Stimulated activated effector memory CD8-positive, alpha-beta T cell treated with anti-CD3 and anti-CD28 coated beads, Interleukin-12 subunit alpha, Interleukin-12 subunit beta, amount 100 ng/mL, for 72 hours (primary cell): ENCODE results near the gene CHST3.
"Not testable (repeated sequence)": the region's sequence is repeated elsewhere in the genome, so short reads cannot be mapped to it uniquely, and the experiment has no call there.

ENCODE experiments used
- ATAC-seq: fragments of 150-1000 bp; cut with Tn5 transposase; 2 replicates; pipeline ENCODE4 v1.10.0; 2021
- DNase-seq, 2 donors: peaks; one replicate each; pipeline ENCODE4 v3.0.0; 2021 to 2022; ENCODE audit warnings: low spot score in 2 of 2
- H3K27ac Mint-ChIP-seq: one replicate; pipeline ENCODE4 v1.8.0; 2022; ENCODE audit warnings: mild to moderate bottlenecking, mixed read lengths
- H3K36me3 Mint-ChIP-seq: one replicate; pipeline ENCODE4 v1.8.0; 2022; ENCODE audit warnings: mild to moderate bottlenecking, mixed read lengths
- H3K4me1 Mint-ChIP-seq: one replicate; pipeline ENCODE4 v1.8.0; 2022; ENCODE audit warnings: mixed read lengths
- H3K4me3 Mint-ChIP-seq: one replicate; pipeline ENCODE4 v1.8.0; 2022; ENCODE audit warnings: mild to moderate bottlenecking, mixed read lengths
- H3K9me3 Mint-ChIP-seq: one replicate; pipeline ENCODE4 v1.8.0; 2022; ENCODE audit warnings: mixed read lengths

CHST3 gene

DNA sequence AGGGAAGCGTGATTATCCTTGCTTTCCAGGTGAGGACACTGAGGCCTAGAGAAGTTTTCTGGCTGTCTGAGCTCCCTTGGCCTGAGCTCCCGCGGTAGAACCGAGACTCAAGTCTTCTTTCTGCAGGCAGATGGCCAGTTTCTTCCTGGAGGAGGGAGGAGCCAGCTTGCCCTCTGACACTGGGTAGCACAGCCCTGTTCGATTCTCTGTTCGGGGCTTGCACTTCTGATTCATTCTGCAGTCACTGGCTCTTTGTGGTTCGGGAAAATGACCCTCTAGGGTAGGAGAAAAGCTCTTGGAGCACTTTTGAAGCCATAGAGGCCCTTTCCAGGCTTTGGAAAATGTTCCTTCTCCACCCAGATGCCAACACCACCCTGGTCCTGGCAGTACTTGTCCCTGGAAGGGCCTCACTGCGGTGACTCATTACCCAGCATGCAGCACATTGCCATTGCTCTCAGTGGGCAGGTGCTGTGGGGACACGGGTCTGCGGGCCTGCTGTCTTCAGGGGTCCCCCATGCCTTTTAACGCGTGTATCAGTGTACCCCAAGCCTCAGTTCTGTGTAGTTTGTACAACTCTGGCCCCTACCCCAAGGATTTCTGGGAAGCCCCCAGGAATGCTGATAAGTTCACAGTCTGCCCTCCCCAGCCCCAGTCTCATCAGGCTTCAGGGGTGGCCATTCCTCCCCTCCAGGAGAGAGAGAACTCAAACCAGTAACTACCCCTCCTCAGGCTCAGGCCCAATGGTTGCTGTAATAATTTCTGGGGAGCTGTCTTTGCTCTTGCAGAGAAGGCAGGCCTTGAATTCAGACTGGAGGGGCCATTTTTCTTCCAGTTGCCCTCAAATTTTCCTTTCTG, 11.9 kb downstream of the CHST3 start:
- ATAC-seq (no peak), DNase-seq (no peak)
- no peak overlapping the region for H3K27ac Mint-ChIP-seq
- H3K4me1 Mint-ChIP-seq: peaks cover 43% of the 10 kb centered on the region
- H3K9me3 Mint-ChIP-seq: no peaks in the 10 kb centered on the region
- H3K4me3 Mint-ChIP-seq: no peak overlapping the region
- H3K36me3 Mint-ChIP-seq: no peaks in the 10 kb centered on the region

DNA sequence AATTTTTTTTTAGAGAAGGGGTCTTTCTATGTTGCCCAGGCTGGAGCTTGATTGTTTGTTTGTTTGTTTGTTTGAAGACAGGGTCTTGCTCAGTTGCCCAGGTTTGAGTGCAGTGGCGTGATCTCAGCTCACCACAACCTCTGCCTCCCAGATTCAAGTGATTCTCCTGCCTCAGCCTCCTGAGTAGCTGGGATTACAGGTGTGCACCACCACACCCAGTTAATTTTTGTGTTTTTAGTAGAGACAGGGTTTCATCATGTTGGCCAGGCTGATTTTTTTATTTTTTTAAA, 13.4 kb downstream of the CHST3 start:
- not testable (repeated sequence) for H3K36me3 Mint-ChIP-seq, H3K4me3 Mint-ChIP-seq, H3K9me3 Mint-ChIP-seq, DNase-seq, H3K27ac Mint-ChIP-seq, ATAC-seq
- peaks cover 33% of the 10 kb centered on the region for H3K4me1 Mint-ChIP-seq

DNA sequence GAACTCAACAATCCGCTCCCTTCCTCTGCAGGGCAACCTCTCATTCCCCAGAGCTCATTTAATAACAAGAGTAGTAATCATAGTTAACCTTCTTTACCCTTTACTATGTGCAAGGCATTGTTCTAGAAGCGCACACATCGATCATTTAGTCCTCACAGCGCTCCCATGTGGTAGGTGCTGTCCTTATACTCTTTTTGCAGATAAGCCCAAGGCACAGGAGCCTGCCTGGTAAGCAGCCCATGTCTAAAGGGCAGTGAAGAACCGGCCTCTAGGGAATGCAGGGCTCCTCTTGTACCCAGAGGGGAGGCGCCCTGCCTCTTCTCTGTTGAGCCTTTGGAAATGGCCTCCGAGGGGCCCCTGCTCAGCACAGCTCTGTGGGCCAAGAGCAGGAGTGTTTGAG, 14.3 kb downstream of the CHST3 start:
- Mint-ChIP-seq H3K4me1 (peaks cover 25% of the 10 kb centered on the region), H3K4me3 (no peak overlapping the region), H3K27ac (no peak overlapping the region), H3K9me3 (no peaks in the 10 kb centered on the region), H3K36me3 (no peaks in the 10 kb centered on the region)
- no peak for ATAC-seq
- no peak for DNase-seq

DNA sequence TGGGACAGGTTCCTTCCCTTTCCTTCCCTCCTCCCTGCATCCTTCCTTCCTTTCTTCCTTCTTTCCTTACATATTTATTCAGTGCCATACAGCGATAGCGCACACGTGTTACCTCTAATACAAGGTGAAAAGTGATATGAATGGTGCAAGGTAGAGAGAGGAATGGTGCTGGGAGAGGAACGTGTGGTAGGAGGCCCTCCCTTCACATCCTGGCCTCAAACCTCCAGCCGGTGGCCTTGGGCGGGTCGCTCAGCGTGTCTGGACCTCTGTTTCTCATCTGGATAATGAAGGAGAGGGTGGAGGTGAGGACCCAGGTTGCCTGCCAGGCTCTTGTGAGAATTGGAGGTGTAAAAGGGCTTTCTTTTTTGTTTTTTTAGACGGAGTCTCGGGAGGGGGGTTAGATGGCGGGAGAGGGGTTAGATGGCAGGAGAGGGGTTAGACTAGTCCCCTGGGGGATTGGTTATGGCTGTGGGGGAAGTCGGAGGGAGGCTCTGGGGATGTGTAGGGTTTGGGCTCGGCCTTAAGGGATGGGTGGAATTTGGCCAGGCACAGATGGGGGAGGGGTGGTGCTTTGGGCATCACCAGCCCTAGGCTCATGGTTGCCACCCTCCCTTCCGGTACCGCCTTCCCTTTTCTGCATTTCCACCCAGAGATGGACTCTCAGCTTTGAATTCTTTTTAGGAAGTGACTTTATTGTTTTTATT, 14.9 kb downstream of the CHST3 start:
- no peaks in the 10 kb centered on the region for H3K9me3 Mint-ChIP-seq

DNA sequence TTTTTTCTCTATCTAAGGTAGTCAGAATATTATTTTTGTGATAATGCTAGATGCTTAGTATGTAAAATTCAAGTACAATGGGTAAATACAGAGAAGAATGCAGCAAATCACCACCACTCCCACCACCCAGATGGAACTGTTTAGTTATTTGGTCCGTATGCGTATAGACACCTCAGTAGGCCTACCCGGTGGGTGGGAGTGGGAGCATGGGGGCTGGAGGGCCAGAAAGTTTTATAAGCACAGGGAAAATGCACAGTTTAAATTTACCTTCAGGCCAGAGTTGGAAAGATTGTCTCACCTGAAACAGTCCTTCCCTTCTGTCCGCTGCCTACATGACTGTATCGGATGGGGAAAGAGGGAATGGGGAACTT, 15.5 kb downstream of the CHST3 start:
- DNase-seq (no peak), ATAC-seq (no peak)
- Mint-ChIP-seq H3K4me1 (peaks cover 14% of the 10 kb centered on the region), H3K9me3 (no peaks in the 10 kb centered on the region), H3K4me3 (no peak overlapping the region), H3K36me3 (no peaks in the 10 kb centered on the region), H3K27ac (no peak overlapping the region)

More for the DNA sequence above, 14.9 kb downstream of the CHST3 start:
- H3K36me3 Mint-ChIP-seq: no peaks in the 10 kb centered on the region
- ATAC-seq (no peak), DNase-seq (no peak)
- H3K27ac Mint-ChIP-seq: no peak overlapping the region
- H3K4me1 Mint-ChIP-seq: peaks cover 18% of the 10 kb centered on the region
- H3K4me3 Mint-ChIP-seq: no peak overlapping the region

DNA sequence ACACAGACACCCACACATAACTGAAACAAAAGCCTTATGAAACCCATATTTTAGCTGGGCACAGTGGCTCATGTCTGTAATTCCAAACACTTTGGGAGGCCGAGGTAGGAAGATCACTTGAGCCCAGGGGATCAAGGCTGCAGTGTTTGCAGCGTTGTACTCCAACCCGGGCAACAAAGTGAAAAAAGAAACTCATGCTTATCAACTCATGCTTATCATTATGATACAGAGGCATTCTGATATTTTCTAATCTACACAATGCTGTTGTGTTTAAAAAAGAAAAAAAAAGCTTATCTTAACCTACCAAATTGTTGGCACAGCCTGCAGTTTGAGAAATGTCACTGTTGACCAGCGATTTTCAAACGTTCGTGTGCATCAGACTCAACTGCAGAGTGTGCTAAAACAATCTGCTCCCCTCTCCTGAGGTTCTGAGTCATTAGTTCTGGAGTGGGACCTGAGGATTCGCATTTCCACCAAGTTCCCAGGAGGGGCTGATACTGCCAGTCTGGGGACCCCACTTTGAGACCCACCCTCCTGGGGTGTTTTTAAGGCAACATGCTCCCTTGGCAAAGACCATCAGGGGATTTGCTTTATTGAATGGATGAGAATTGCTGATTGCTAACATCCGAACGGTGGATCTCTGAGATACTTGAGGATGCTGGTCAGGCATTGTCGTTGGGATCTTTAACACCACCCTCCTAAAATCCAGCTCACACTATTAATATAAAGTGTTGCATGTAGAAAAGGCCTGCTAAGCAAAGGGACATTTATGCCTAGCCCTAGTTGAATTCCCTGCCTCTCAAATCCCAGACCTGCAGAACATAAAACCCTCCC, 16.2 kb downstream of the CHST3 start:
- no peak overlapping the region for H3K4me3 Mint-ChIP-seq
- DNase-seq (no peak), ATAC-seq (no peak)
- no peaks in the 10 kb centered on the region for H3K36me3 Mint-ChIP-seq
- no peak overlapping the region for H3K27ac Mint-ChIP-seq
- peaks cover 14% of the 10 kb centered on the region for H3K4me1 Mint-ChIP-seq
- H3K9me3 Mint-ChIP-seq: no peaks in the 10 kb centered on the region

DNA sequence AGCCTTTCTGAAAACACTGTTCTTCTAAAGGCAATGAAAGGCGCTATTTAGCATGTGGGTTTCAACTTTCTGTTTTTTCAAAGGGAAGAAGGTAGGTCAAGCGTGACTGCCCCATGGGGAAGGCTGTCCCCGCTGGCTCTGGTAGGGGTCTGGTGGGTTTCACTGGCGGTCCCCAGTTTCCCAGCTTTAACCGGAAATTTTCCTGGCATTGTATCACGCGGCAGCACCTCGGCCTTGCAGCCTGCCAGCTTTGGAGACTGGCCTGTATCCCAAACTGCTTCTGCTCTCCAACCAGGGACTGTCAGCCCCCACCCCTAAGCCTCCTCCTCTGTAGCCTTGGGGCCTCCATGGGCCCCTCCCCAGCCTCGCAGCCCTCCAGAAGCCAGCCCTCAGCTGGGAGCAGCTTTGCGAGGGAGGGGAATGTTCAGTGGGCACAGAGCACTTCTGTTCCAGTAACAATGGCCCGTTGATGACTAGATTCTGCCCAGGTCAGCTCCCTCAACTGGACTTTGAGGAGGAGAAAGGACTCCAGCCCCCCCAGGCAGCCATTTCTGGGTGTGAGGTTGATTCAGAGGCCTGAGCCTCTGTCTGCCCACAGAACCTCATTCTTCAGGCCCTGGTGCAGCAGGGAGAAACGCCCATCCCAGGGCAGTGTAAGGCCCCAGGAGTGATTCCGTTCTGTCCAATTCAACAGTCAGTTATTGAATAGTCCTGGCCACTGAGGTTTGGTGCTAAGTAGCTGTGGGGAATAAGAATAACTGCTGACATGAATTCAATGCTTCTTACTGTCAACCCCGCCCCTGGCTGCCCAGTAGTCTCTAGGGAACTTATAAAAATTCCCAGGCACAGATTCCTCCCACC, 17.1 kb downstream of the CHST3 start:
- Mint-ChIP-seq H3K36me3 (no peaks in the 10 kb centered on the region), H3K4me1 (peaks cover 13% of the 10 kb centered on the region), H3K4me3 (no peak overlapping the region), H3K27ac (no peak overlapping the region), H3K9me3 (no peaks in the 10 kb centered on the region)
- ATAC-seq (no peak), DNase-seq (no peak)

DNA sequence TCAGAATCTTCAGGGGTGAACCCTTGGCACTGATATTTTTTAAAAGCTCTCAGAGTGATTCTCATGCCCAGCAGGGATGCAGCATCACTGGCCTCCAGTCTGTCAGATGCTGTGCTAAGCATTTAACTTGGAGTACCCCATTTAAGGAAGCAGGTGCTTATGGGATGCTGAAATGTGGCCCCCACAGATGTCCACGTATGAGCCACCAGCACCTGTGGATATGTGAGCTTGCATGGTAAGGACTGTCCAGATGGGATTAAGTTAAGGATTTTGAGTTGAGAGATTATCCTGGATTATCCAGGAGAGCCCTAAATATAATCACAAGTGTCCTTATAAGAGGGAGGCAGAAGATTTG, 17.7 kb downstream of the CHST3 start:
- peaks cover 13% of the 10 kb centered on the region for H3K4me1 Mint-ChIP-seq
- no peak for ATAC-seq
- DNase-seq: no peak
- no peaks in the 10 kb centered on the region for H3K36me3 Mint-ChIP-seq
- no peak overlapping the region for H3K27ac Mint-ChIP-seq
- no peaks in the 10 kb centered on the region for H3K9me3 Mint-ChIP-seq
- no peak overlapping the region for H3K4me3 Mint-ChIP-seq

DNA sequence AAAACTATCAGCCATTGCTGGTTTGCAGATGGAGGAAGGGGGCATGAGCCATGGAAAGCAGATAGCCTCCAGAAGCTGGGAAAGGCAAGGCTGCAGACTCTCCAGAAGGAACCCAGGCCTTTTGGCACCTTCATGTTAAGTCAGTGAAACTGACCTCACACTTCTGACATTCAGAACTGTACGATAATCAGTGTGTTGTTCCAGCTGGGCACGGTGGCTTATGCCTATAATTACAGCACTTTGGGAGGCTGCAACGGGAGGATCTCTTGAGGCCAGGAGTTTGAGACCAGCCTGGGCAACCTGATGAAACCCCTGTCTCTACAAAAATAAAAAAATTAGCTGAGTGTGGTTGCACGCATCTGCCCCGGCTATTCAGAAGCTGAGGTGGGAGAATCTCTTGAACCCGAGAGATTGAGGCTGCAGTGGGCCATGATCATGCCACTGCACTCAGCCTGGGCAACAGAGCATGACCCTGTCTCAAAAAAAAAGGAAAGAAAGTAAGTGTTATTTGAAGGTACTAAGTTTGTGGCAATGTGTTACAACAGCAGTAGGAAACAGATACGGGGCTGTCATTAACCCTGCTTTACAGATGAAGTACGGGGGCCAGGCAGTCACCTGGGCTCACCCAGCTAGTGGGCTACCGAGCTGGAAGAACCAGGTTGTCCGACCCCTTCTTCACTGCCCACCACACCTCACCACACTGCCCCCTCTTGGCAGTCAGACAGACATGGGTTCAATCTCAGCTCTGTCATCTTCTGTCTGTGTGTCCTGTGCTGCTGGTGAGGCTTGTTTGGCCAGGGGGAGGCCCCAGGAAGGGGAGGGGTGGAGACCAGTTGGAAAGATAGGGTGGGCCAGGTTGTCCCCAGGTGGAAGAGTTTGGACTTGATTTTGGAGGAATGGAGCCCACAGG, 18.3 kb downstream of the CHST3 start:
- Mint-ChIP-seq H3K9me3 (no peaks in the 10 kb centered on the region), H3K27ac (no peak overlapping the region), H3K4me3 (no peak overlapping the region), H3K36me3 (no peaks in the 10 kb centered on the region), H3K4me1 (peaks cover 13% of the 10 kb centered on the region)
- no peak for ATAC-seq
- no peak for DNase-seq

DNA sequence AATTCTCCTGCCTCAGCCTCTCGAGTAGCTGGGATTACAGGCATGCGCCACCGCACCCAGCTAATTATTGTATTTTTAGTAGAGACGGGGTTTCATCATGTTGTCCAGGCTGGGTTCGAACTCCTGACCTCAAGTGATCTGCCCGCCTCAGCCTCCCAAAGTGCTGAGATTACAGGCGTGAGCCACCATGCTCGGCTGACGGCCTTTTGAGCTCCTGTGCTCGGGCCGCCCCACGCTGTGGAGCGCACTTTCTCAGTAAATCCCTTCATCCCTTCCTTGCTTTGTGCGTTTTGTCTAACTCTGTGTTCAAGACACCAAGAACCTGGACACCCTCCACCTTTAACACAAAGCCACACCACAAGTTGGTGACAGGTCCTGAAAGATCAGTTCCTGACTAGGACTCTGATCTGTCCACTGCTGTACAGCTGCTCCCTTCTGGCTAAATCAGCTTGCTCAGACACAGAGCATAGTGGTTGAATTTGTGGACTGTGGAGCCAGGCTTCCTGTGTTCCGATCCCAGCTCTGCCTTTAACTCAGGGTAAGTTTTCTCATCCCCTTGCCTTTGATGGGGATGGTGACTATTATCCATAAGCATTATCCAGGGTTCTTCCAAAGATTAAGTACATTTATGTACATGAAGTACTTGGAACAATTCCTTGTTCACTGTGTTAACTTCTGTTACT, 20.1 kb downstream of the CHST3 start:
- Mint-ChIP-seq H3K4me3 (no peak overlapping the region), H3K27ac (no peak overlapping the region), H3K4me1 (peaks cover 13% of the 10 kb centered on the region), H3K9me3 (no peaks in the 10 kb centered on the region), H3K36me3 (no peaks in the 10 kb centered on the region)
- DNase-seq: no peak
- ATAC-seq: no peak

DNA sequence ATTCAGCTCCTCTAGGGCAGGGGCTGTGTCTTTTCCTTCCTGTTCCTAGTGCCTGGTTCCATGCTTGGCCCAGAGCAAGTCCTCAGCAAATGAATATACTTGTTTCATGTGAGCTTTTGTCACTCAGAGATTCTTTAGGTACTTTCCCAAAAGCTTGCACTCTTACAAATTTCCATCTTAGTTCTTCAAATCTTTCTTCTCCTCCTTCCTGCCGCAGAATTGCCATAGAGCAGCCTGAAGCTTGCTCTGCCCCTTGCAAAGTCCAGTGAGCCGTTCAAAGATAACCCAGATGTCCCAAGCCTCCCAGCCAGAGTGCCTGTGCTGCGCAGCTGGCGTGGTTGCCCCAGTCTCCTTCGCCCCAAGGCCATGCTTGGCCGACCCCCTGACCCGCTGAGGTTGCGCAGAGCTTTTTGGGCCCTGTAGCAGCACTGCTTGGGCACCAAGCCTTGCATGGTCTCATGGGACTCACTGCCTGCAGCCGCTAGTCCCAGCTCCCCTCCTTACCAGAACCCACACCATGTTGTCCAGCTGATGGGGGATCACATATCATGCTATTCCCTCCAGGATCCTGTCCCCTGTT, 20.7 kb downstream of the CHST3 start:
- Mint-ChIP-seq H3K36me3 (no peaks in the 10 kb centered on the region), H3K9me3 (no peaks in the 10 kb centered on the region), H3K4me3 (peak overlapping the region; percentile 7), H3K4me1 (peaks cover 13% of the 10 kb centered on the region), H3K27ac (peak overlapping the region; percentile 32)
- no peak for ATAC-seq
- no peak for DNase-seq

DNA sequence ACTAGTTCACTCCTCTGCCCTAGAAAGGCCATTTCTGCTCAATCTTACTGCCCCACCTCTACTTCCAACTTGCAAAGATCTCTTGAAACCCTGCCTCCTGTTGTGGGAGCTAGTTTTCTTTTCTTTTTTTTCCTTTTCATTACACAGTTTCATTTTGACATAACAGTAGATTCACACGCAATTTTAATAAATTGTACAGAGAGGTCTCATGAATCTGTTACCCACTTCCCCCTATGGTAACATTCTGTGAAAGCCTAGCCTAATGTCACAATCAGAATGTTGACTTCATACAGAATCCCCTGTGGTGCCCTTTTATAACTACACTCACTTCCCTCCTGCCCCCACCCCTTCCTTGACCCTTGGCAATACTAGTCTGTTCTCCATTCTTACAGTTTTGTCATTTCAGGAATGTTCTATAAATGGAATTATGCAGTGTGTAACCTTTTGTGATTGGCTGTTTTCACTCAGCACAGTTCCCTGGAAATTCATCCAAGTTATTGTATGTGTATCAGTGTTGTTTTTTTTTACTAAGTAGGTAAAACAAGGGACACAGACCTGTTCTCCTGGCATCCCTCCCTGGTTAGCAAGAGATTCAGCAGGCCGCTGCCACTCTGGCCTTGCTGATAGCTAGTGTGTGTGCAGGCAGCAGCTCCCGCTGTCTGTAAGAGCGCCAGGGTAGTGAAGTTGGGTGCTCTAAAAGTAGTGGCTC, 21.5 kb downstream of the CHST3 start:
- Mint-ChIP-seq H3K36me3 (no peaks in the 10 kb centered on the region), H3K9me3 (no peaks in the 10 kb centered on the region)

DNA sequence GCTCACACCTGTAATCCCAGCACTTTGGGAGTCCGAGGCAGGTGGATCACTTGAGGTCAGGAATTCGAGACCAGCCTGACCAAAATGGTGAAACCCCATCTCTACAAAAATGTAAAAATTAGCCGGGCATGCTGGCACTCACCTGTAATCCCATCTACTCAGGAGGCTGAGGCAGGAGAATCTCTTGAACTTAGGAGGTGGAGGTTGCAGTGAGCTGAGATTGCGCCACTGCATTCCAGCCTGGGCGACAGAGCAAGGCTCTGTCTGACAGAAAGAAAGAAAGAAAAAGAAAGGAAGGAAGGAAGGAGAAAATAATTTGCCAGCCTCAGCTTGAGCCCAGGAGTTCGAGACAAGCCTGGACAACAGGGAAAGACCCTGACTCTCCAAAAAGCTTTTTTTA, 24.7 kb downstream of the CHST3 start:
- peaks cover 13% of the 10 kb centered on the region for H3K4me1 Mint-ChIP-seq

More for the DNA sequence above, 21.5 kb downstream of the CHST3 start:
- Mint-ChIP-seq H3K4me3 (peak overlapping the region; percentile 7), H3K4me1 (peaks cover 13% of the 10 kb centered on the region), H3K27ac (peak overlapping the region; percentile 32)
- ATAC-seq (peak; percentile 77), DNase-seq (no peak)

More for the DNA sequence above, 24.7 kb downstream of the CHST3 start:
- H3K27ac Mint-ChIP-seq, H3K36me3 Mint-ChIP-seq, DNase-seq, ATAC-seq, H3K4me3 Mint-ChIP-seq, H3K9me3 Mint-ChIP-seq: not testable (repeated sequence)
